NB4 (cell line): Measurements from ENCODE around the gene RUFY1.

ENCODE experiments used
- DNase-seq: peaks from one replicate; pipeline ENCODE4 v3.0.0; 2010; ENCODE audit warnings: low read depth
- H3K4me3 ChIP-seq: one replicate; pipeline ENCODE4 v1.5.1; 2011; ENCODE audit warnings: mild to moderate bottlenecking, low read depth, low read length, moderate library complexity
- CTCF ChIP-seq: IDR thresholded peaks from one replicate; pipeline ENCODE4 v1.5.1; 2012; ENCODE audit warnings: low read depth, low read length
- MAX ChIP-seq: IDR thresholded peaks from 2 replicates; pipeline ENCODE4 v1.6.1; 2011; ENCODE audit warnings: low read depth, low read length
- MYC ChIP-seq: IDR thresholded peaks from 2 replicates; pipeline ENCODE4 v1.6.1; 2011; ENCODE audit warnings: low read depth, low read length
- POLR2A ChIP-seq: IDR thresholded peaks from 2 replicates; pipeline ENCODE4 v1.6.1; 2011; ENCODE audit warnings: mild to moderate bottlenecking; ENCODE audit not compliant: insufficient read length; ENCODE audit errors: extremely low read depth

RUFY1 gene

GRCh38 chr5:179614745-179615144 is 64.4 kb downstream of the RUFY1 start:
- H3K4me3 ChIP-seq: no peak overlapping the region
- peak; percentile 8 for DNase-seq
- TF ChIP-seq MYC (no peak), MAX (no peak), POLR2A (no peak), CTCF (no peak)

GRCh38 chr5:179615203-179615602 is 64.8 kb downstream of the RUFY1 start:
- TF ChIP-seq POLR2A (no peak), CTCF (no peak), MAX (no peak), MYC (no peak)
- H3K4me3 ChIP-seq: no peak overlapping the region

DNA sequence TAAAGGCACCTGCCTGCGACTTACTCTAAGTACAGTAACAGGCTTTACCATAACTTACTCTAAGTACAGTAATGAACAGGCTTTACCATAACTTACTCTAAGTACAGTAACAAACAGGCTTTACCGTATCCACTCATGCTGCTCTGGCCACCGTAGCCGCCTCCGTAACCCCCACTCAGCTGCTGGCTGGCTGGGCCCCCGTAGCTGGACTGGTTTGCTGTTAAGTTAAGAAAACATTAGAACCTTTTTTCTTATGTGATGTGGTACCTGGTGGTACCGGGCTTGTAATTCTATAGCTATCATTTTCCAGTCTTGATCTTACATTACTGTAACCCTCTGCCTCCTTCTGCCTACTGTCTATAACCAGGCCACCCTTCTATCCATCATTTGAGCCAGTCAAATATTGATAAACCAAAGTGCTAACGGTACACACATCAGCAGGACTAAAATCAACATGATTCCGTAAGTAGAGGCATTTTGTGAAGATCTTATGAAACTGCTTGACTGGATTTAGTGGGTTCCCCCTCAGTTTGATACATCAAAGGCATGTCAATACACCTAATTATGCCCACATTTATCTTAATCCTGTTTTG is 65.7 kb downstream of the RUFY1 start:
- H3K4me3 ChIP-seq: no peak overlapping the region
- DNase-seq: no peak
- TF ChIP-seq MYC (no peak), MAX (no peak), CTCF (no peak), POLR2A (no peak)

More at GRCh38 chr5:179615203-179615602, 64.8 kb downstream of the RUFY1 start:
- no peak for DNase-seq

GRCh38 chr5:179617930-179618329 is 67.6 kb downstream of the RUFY1 start:
- TF ChIP-seq CTCF: no peak
- no peak for TF ChIP-seq MYC
- no peak for TF ChIP-seq POLR2A
- no peak for TF ChIP-seq MAX
- no peak for DNase-seq
- peak overlapping the region; percentile 88 for H3K4me3 ChIP-seq

DNA sequence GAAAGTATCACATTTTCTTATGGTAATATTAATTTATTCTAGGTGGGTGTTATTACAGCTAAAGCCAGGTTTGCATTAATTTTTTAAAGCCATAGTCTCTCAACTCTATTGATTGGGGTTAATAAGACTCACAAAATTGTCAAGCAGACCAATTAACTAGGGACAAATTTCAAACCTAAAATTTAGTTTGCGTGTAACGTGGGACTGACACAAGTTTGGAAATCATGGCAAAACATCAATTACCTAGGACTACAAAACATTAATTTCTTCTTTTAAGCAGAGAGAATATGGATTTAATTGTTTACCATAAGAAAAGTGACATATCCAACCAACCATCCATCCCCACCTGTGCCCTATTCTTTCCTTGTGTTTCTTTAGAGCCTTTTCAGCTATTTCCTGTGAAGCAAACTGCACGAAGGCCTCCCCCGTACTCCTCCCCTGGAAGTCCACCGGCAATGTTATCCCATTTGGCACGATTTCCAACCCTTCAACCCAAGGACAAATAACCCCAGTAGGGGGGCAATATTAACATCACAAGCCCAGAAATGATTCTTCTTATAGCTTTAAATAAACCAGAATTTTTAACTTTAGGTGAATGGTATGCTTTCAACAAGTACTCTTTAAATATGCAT is 68.7 kb downstream of the RUFY1 start:
- H3K4me3 ChIP-seq: peak overlapping the region; percentile 88
- no peak for TF ChIP-seq MYC
- no peak for TF ChIP-seq MAX
- TF ChIP-seq POLR2A: no peak
- no peak for TF ChIP-seq CTCF
- no peak for DNase-seq
